ENCODE results near the gene PPP2R3C.
A peak's percentile ranks its signal among the peaks of the same experiment; 100 is the strongest.
"Not testable (repeated sequence)": the region's sequence is repeated elsewhere in the genome, so short reads cannot be mapped to it uniquely, and the experiment has no call there.

Gene PPP2R3C

GRCh38 chr14:35123388-35123703 is 1.6 kb upstream of the PPP2R3C start:
- no peak for DNase-seq

- peak in 1 of 2 experiments; percentile 65 for DNase-seq
Measured at GRCh38 chr14:35122696-35123387, 1.1 kb upstream of the PPP2R3C start.

- DNase-seq: no peak
Measured at GRCh38 chr14:35121026-35121886, 534 bp downstream of the PPP2R3C start.

- no peak for DNase-seq
Measured at GRCh38 chr14:35117112-35117511, 4.7 kb downstream of the PPP2R3C start.

GRCh38 chr14:35116242-35116641 is 5.5 kb downstream of the PPP2R3C start:
- no peak for DNase-seq

- no peak for DNase-seq
Measured at GRCh38 chr14:35114036-35114435, 7.8 kb downstream of the PPP2R3C start.

- DNase-seq: no peak
Measured at GRCh38 chr14:35113308-35113950, 8.4 kb downstream of the PPP2R3C start.

- no peak for DNase-seq
Measured at GRCh38 chr14:35112641-35113040, 9.1 kb downstream of the PPP2R3C start.

GRCh38 chr14:35107866-35108265 is 13.9 kb downstream of the PPP2R3C start:
- no peak for DNase-seq

- DNase-seq: not testable (repeated sequence)
Measured at GRCh38 chr14:35094645-35095044, 27.1 kb downstream of the PPP2R3C start.

GRCh38 chr14:35088514-35088913 is 33.3 kb downstream of the PPP2R3C start:
- DNase-seq: no peak

- no peak for DNase-seq
Measured at GRCh38 chr14:35085441-35085840, 36.3 kb downstream of the PPP2R3C start.

GRCh38 chr14:35083530-35084150 is 38.1 kb downstream of the PPP2R3C start:
- no peak for DNase-seq

GRCh38 chr14:35079742-35080141 is 42.0 kb downstream of the PPP2R3C start:
- DNase-seq: no peak

- no peak for DNase-seq
Measured at GRCh38 chr14:35078082-35078481, 43.7 kb downstream of the PPP2R3C start.

- no peak for DNase-seq
Measured at GRCh38 chr14:35073486-35073885, 48.3 kb downstream of the PPP2R3C start.

GRCh38 chr14:35072226-35072625 is 49.6 kb downstream of the PPP2R3C start:
- DNase-seq: no peak

- DNase-seq: no peak
Measured at GRCh38 chr14:35068238-35069012, 53.4 kb downstream of the PPP2R3C start.

GRCh38 chr14:35065731-35066130 is 56.1 kb downstream of the PPP2R3C start:
- not testable (repeated sequence) for DNase-seq

- not testable (repeated sequence) for DNase-seq
Measured at GRCh38 chr14:35061113-35061791, 60.5 kb downstream of the PPP2R3C start.

GRCh38 chr14:35052637-35053036 is 69.2 kb downstream of the PPP2R3C start:
- no peak for DNase-seq

GRCh38 chr14:35051796-35052195 is 70.0 kb downstream of the PPP2R3C start:
- DNase-seq: no peak

Measured in NCI-H524 (cell line).